Left cardiac atrium (tissue), 4 donors: Measurements from ENCODE around the gene MTMR11. TPM values are rescaled to one million over a fixed set of nuclear protein-coding genes. Genes with fewer than 3 reads are reported as not detected.

ENCODE experiments used
- ATAC-seq, 2 donors: fragments of 200-7000 bp; cut with Tn5 transposase; one replicate each; pipeline ENCODE4 v1.9.1; 2020; ENCODE audit warnings: mild to moderate bottlenecking in 2 of 2, moderate library complexity in 2 of 2
- DNase-seq: peaks from one replicate; pipeline ENCODE4 v3.0.0-alpha.2; 2020
- intact Hi-C, 2 donors: fragments of 100-400 bp; cut with DNase I; formaldehyde crosslinking; loops; one replicate each; pipeline versions ENCODE4 v1.14.1 to v1.15.1; 2022 to 2023
- total RNA-seq, 2 donors: library from RNA; stranded (reverse); fragmentation: NEBNext Ultra II Directional; extraction: Animal tissue kit (Norgen Biotek cat#: 25700); gene quantifications; one replicate each; pipeline ENCODE4 v1.2.1, GENCODE V29; 2021
- donor health status: DM: no; HTN: yes; CAD: no.
- donor health status: DM: no; HTN: yes; CAD: no; lungs with severe emphysema.
- donor health status: DM: yes; HTN: yes; CAD: no.
- donor health status: Dilated cardiomyopathy.

Gene MTMR11
- total RNA-seq, 2 donors from 2014 or later: 3.9 to 6.0 TPM

- intact Hi-C loops: no loop called here
These were observed 54.8 kb downstream of the MTMR11 start for GRCh38 chr1:149881876-149882275.

GRCh38 chr1:149879556-149879955 lies 57.1 kb downstream of the MTMR11 start:
- intact Hi-C loops: no loop called here
- DNase-seq (no peak), ATAC-seq (no peak)

More at GRCh38 chr1:149881876-149882275, 54.8 kb downstream of the MTMR11 start:
- ATAC-seq (no peak), DNase-seq (no peak)

Other genes starting within 250 kb of the MTMR11 start
- gene FCGR1A, start 154.2 kb downstream of the MTMR11 start, total RNA-seq: 1 to 10 TPM; 4.1 to 5.7 TPM
- gene BOLA1, start 37.3 kb downstream of the MTMR11 start, total RNA-seq: 10 to 100 TPM; 13.0 to 16.0 TPM
- gene SV2A, start 19.0 kb downstream of the MTMR11 start, total RNA-seq: 1 to 10 TPM in 1 of 2 donors, under 1 TPM in 1; 0.71 to 1.5 TPM
- 10 to 100 TPM; 25.4 to 30.7 TPM for gene SF3B4, start 9.1 kb downstream of the MTMR11 start, total RNA-seq
- 10 to 100 TPM; 20.3 to 21.4 TPM for gene OTUD7B, start 73.8 kb upstream of the MTMR11 start, total RNA-seq
- gene VPS45, start 130.9 kb upstream of the MTMR11 start, total RNA-seq: 10 to 100 TPM; 39.3 to 40.2 TPM
- 10 to 100 TPM; 30.2 to 42.8 TPM for gene PLEKHO1, start 213.0 kb upstream of the MTMR11 start, total RNA-seq